Psoas muscle (tissue), 8 donors: ENCODE data around the gene ATOH8. TPM values are rescaled to one million over a fixed set of nuclear protein-coding genes. Genes with fewer than 3 reads are reported as not detected.

ENCODE experiments used
- ATAC-seq, 4 donors: fragments of 200-7000 bp; cut with Tn5 transposase; one replicate each; pipeline ENCODE4 v1.9.1; 2020; ENCODE audit warnings: moderate library complexity in 3 of 4, mild to moderate bottlenecking in 2 of 4
- DNase-seq, 2 donors: peaks; one replicate each; pipeline ENCODE4 v3.0.0-alpha.2; 2020
- H3K27ac ChIP-seq: fragments of 200-600 bp; one replicate; pipeline ENCODE4 v1.8.0; 2022
- H3K27me3 ChIP-seq, 3 donors: fragments of 200-600 bp in 1 of 3; one replicate each; pipeline versions ENCODE4 v1.6.1 to v1.8.0; 2013 to 2022; ENCODE audit warnings: low read length in 2 of 3, mild to moderate bottlenecking in 2 of 3, moderate library complexity in 1 of 3; ENCODE audit not compliant: insufficient read depth in 3 of 3
- H3K36me3 ChIP-seq, 2 donors: fragments of 200-600 bp in 1 of 2; one replicate each; pipeline versions ENCODE4 v1.6.1 to v1.8.0; 2013 to 2022; ENCODE audit warnings: low read depth in 1 of 2, mild to moderate bottlenecking in 1 of 2, moderate library complexity in 1 of 2; ENCODE audit not compliant: insufficient read depth in 1 of 2
- H3K4me1 ChIP-seq: fragments of 200-600 bp; one replicate; pipeline ENCODE4 v1.8.0; 2022
- H3K4me3 ChIP-seq: fragments of 200-600 bp; one replicate; pipeline ENCODE4 v1.8.0; 2022; ENCODE audit warnings: mild to moderate bottlenecking
- H3K9me3 ChIP-seq: fragments of 200-600 bp; one replicate; pipeline ENCODE4 v1.8.0; 2022
- CTCF ChIP-seq: fragments of 200-600 bp; IDR thresholded peaks from one replicate; pipeline ENCODE4 v1.8.0; 2022; ENCODE audit warnings: antibody characterized with exemption
- WGBS, 3 donors: extraction: QIAGEN DNeasy Blood & Tissue Kit; methylation state at CpG; one replicate each; pipeline versions ENCODE4 v1.1.6 to v1.1.7; 2013; 5-methylcytosine and 5-hydroxymethylcytosine counted together
- intact Hi-C, 2 donors: fragments of 100-400 bp; cut with DNase I; formaldehyde crosslinking; loops; one replicate each; pipeline versions ENCODE4 v1.11.0 to v1.14.2; 2022
- polyA plus RNA-seq, 3 donors: library from polyadenylated mRNA; stranded (reverse); fragments of 200-250 nt; gene quantifications; one replicate each; pipeline ENCODE4 v1.2.3, GENCODE V29; 2013
- total RNA-seq, 4 donors: library from RNA; stranded (reverse); fragmentation: NEBNext Ultra II Directional in 2 of 4; extraction: Animal tissue kit (Norgen Biotek cat#: 25700) in 2 of 4; gene quantifications; one replicate each; pipeline versions ENCODE4 v1.2.1 to v1.2.4, GENCODE V29; 2021 to 2023
- donor health status: healthy with polysubstance abuse.
- donor health status: DM: no; HTN: no; CAD: no; lungs with moderate emphysema.
- donor health status: Bipolar disorder and iron deficiency.
- donor health status: healthy.
- donor health status: DM: yes; HTN: yes; CAD: no.
- donor health status: DM: no; HTN: no; CAD: no.
- donor health status: DM: no; HTN: no; CAD: no.
- donor health status: DM: yes; HTN: yes; CAD: no.

The ATOH8 gene
- total and polyA plus RNA-seq, 7 donors: 22.0 to 82.1 (median 59.4) TPM

GRCh38 chr2:85799215-85799956 is 45.6 kb downstream of the ATOH8 start:
- intact Hi-C loops: loop anchor here in 1 of 2 donors (5.0 kb wide), 1 partner anchor 47 kb away; the partner anchor contains the start of gene ATOH8
- WGBS, 3 donors: 51 to 62% (median 54%) methylated on average over 11 of the region's 11 CpGs
- no peaks in the 10 kb centered on the region for H3K27me3 ChIP-seq
- no peak for TF ChIP-seq CTCF
- H3K36me3 ChIP-seq: no peaks in the 10 kb centered on the region
- DNase-seq (peak in 1 of 2 donors; percentile 74), ATAC-seq (peak; percentile 61 to 78 (median 74))
- H3K27ac ChIP-seq: no peak overlapping the region
- H3K9me3 ChIP-seq: peaks cover 5% of the 10 kb centered on the region
- H3K4me1 ChIP-seq: peaks cover 34% of the 10 kb centered on the region
- no peak overlapping the region for H3K4me3 ChIP-seq

- H3K27ac ChIP-seq: no peak overlapping the region
- H3K9me3 ChIP-seq: peaks cover 5% of the 10 kb centered on the region
- peaks cover 34% of the 10 kb centered on the region for H3K4me1 ChIP-seq
- H3K27me3 ChIP-seq: no peaks in the 10 kb centered on the region
- no peak for TF ChIP-seq CTCF
- no peaks in the 10 kb centered on the region for H3K36me3 ChIP-seq
- intact Hi-C loops: no loop called here
- WGBS, 3 donors: 90 to 96% (median 94%) methylated on average over 3 of the region's 3 CpGs
- no peak overlapping the region for H3K4me3 ChIP-seq
- no peak for DNase-seq
- ATAC-seq: no peak
These were observed 46.8 kb downstream of the ATOH8 start for GRCh38 chr2:85800586-85800985.

- peaks cover 5% of the 10 kb centered on the region for H3K9me3 ChIP-seq
- no peak for ATAC-seq
- no peaks in the 10 kb centered on the region for H3K27me3 ChIP-seq
- no peak overlapping the region for H3K27ac ChIP-seq
- no peak overlapping the region for H3K4me3 ChIP-seq
- no peak for DNase-seq
- peaks cover 22% of the 10 kb centered on the region for H3K4me1 ChIP-seq
- WGBS, 3 donors: 93 to 97% (median 95%) methylated on average over 5 of the region's 5 CpGs
- TF ChIP-seq CTCF: no peak
- intact Hi-C loops: no loop called here
- no peaks in the 10 kb centered on the region for H3K36me3 ChIP-seq
These were observed 48.1 kb downstream of the ATOH8 start for GRCh38 chr2:85801871-85802270.

- no peak overlapping the region for H3K4me3 ChIP-seq
- DNase-seq: no peak
- intact Hi-C loops: no loop called here
These were observed 48.7 kb downstream of the ATOH8 start for GRCh38 chr2:85802354-85803103.

More at GRCh38 chr2:85802354-85803103, 48.7 kb downstream of the ATOH8 start:
- Histone ChIP-seq H3K36me3 (no peaks in the 10 kb centered on the region), H3K27ac (no peak overlapping the region), H3K4me1 (peaks cover 17% of the 10 kb centered on the region), H3K9me3 (peaks cover 5% of the 10 kb centered on the region), H3K27me3 (no peaks in the 10 kb centered on the region)
- 73 to 80% (median 73%) methylated on average over 9 of the region's 9 CpGs for WGBS, 3 donors
- peak in 1 of 4 donors; percentile 13 for ATAC-seq
- TF ChIP-seq CTCF: no peak
